Activated gamma-delta T cell treated with Interleukin-2 at 50 U/mL for 16 hours (primary cell): ENCODE data around the gene GIGYF2.
"Not testable (repeated sequence)": the region's sequence is repeated elsewhere in the genome, so short reads cannot be mapped to it uniquely, and the experiment has no call there.

Source experiments
- DNase-seq: peaks from one replicate; pipeline ENCODE4 v3.0.0-alpha.2; 2020

The GIGYF2 gene

DNA sequence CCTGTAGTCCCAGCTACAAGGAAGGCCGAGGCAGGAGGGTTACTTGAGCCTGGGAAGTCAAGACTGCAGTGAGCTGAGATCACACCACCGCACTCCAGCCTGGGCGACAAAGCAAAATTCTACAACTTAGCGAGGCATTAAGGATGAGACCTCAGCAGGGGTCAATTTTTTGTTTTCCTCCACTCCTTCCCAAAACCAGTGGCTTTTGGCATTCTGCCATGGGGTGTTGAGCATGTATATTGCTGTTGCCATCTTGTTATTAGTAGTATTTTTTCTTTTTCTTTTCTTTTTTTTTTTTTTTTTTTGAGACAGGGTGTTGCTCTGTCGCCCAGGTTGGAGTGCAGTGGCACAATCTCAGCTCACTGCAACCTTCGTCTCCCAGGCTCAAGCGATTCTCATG is 8.9 kb upstream of the GIGYF2 start:
- DNase-seq: no peak

DNA sequence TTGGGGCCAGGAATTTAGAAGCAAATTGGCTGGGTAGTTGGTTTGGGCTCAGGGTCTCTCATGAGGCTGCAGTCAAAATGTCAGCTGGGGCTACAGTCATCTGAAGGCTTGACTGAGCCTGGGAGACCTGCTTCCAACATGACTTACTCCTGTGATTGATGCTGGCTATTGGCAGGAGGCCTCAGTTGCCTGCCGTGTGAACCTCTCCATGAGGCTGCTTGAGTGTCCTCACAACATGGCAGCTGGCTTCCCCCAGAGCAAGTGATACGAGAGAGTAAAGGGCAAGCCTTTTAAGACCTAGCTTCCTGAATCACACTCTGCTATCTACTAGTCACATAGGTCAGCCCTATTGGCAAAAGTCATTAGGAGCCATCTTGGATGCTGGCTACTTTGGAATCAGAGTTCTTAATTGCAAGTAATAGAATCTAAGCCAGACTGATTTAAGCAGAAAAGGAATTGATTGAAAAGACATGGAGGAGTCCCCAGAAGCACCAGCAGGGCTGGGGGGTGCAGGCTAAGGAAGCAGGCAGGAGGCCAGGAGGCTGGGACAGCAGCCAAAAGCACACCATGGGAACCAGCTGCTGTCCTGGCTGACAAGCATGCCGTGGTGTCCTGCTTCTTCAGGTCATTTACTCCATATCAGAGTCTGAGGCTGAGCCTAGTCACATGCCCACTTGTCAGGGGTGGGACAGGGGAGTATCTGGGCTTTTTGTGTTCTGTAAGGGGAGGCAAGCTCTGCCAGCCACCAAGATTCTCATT is 7.8 kb upstream of the GIGYF2 start:
- DNase-seq: no peak

DNA sequence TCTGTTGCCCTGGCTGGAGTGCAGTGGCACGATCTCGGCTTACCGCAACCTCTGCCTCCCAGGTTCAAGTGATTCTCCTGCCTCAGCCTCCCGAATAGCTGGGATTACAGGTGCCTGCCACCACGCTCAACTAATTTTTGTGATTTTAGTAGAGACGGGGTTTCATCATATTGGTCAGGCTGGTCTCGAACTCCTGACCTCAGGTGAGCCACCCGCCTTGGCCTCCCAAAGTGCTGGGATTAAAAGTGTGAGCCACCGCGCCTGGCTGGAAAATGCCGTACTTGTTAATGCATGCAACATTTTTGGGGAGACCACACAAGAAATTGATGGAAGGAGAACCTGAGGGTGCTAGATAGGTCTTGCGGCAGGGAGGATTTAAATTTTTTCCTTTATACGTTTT is 6.0 kb upstream of the GIGYF2 start:
- not testable (repeated sequence) for DNase-seq

DNA sequence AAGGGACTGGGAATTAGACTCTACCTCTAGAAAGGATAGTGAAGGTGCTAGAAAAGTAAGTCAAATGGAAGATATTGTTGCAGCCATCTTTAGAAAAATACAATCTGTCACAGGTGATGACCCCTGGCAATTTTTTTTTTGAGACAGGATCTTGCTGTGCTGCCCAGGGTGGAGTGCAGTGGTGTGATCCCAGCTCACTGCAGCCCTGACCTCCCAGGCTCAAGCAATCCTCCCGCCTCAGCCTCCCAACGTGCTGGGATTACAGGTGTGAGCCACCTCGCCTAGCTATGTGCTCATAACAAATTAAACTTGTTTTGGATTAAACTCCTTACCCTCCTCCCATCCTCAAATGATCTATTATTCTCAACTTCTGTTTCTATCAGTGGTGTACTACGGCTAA is 3.8 kb upstream of the GIGYF2 start:
- DNase-seq: no peak

DNA sequence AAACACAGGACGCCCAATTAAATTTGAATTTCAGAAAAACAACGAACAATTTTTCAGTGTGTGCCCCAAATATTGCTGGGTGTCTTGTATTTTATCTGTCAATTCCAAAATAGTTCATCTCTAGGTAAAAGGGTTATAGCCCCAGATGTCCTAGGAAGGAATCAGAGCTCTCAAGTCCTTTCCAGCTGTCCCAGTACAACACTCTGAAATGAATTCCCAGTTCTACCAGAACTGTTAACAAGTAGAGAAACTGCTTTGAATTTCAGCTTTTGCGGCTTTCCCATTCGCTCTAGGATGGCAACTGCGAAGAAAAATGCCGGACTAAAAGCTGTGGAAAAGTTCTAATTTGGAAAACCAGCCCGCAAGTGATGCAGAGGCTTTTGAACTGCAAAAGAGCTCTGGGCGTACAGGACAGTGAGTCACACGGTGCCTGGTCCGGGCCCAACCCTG is 497 bp upstream of the GIGYF2 start:
- no peak for DNase-seq

DNA sequence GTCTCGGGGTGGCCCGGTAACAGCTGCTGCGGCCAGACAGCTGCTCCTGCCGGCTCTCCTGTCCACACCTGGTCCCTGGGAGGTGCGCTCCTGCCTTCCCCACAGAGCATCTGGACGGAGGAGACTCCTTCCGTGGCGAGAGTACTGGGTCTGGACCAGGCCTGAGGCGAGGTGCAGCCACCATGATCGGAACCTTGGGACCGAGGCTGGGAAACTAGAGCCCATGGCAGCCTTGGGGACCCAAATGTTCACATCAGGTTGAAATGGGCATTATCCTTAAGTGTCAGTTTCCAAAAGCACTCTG is 628 bp downstream of the GIGYF2 start:
- no peak for DNase-seq

DNA sequence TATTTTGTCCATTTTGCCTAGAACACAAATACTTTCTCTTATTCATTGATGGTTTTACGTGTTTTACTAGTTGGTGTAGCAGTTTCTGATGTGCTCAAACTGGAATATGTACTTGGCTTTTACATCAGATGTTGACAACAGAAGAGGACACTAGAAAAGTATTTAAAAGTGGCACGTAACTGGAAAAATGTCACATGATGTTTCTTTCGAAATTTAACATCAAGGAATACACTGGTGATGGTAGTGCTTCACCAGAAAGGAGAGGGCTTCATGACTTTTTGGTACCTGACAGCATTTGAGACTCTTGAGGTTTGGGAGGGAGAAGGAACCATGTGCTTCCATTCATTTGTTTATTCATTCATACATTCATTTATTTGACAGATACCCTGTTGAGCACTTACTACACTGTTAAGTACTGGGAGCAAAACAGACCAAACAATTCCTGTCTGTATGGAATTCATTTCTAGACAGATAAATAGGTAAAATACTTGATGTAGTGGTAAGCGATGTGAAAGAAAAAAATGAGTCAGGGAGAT is 1.5 kb downstream of the GIGYF2 start:
- DNase-seq: no peak

DNA sequence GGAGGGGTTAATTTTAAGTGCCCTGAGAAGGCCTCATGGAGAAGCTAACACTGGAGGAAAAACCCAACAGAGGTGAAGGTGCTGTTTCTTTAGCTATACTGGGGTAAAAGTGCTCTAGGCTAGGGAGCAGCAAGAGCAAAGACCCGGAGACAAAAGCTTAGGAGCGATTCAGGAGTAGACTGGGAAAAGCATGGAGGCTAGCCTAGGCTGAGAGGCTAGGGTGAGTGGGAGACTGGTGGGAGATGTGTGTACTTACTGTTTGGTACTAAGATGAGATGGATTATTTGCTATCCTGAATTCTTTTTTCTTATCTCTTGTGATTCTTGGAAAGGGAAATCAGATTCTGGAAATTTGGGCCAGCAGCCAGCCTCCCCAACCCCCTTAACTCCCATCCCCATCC is 2.0 kb downstream of the GIGYF2 start:
- no peak for DNase-seq

DNA sequence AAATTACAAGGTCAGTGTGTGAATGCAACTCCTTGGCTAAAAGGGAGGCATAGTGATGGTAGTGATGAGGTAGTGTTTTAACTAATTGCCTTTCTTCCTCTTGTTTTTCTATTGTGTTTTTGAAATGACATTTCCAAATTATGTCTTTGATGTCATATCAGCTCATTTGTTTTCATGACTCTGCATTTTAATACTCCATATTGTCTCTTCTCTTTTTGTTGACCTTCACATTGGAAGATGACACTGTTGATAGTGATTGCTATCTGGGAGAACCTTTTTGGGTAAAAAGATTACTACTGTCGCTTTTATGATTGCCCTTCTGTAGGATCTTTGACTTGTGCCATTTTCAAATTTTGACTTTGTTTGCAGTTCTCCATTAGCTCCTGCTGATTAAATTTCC is 3.0 kb downstream of the GIGYF2 start:
- no peak for DNase-seq

DNA sequence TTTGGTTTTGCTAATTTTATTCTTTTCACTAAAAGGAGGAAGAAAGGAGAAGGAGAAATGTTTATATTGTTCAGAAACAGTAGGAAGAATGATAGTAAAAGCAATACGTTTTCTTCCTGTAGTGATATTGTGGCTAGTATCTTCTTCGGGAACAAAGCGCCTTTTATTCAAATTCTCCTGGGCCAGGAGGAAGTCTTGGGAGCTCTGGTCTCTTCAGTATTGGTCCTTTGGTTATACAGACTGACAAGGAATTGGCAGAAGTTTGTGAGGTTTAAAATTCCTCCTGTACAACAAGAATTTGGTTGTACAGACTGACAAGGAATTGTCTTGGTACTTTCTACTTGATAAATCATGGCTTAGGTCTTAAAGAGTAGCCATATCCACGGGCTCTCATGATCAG is 9.9 kb downstream of the GIGYF2 start:
- DNase-seq: no peak

DNA sequence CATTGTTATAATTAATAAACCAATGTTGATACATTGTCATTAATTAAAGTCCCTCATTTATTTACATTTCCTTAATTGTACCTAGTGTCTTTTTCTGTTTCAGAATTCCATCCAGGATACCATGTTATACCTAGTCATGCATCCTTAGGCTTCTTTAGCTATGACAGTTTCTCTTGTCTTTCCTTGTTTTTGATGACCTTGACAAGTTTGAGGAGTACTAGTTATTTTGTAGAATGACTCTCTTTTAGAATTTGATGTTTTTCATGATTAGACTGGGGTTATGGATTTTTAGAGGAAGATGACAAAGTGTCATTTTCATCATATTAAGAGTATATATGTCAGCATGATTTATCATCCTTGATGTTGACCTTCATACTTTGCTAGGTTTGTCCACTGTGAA is 16.4 kb downstream of the GIGYF2 start:
- no peak for DNase-seq

DNA sequence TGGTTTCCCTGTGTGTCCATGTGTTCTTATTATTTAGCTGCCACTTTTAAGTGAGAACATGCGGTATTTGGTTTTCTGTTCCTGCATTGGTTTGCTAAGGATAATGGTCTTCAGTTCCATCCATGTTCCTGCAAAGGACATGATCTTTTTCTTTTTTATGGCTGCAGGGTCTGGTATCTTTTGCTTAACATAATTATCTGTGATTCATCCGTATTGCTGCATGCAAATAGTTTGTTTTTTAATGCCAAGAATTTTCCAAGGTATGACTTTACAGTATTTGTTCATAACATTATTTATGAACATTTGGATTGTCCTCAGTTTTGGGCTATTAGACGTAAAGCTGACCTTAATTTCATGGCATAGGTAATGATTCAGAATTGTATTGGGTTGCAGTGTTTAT is 17.8 kb downstream of the GIGYF2 start:
- no peak for DNase-seq

DNA sequence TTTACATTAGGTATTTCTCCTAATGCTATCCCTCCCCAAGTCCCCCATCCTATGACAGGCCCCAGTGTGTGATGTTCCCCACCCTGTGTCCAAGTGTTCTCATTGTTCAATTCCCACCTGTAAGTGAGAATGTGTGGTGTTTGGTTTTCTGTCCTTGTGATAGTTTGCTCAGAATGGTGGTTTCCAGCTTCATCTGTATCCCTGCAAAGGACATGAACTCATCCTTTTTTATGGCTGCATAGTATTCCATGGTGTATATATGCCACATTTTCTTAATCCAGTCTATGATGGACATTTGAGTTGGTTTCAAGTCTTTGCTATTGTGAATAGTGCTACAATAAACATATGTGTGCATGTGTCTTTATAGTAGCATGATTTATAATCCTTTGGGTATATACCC is 22.9 kb downstream of the GIGYF2 start:
- not testable (repeated sequence) for DNase-seq

DNA sequence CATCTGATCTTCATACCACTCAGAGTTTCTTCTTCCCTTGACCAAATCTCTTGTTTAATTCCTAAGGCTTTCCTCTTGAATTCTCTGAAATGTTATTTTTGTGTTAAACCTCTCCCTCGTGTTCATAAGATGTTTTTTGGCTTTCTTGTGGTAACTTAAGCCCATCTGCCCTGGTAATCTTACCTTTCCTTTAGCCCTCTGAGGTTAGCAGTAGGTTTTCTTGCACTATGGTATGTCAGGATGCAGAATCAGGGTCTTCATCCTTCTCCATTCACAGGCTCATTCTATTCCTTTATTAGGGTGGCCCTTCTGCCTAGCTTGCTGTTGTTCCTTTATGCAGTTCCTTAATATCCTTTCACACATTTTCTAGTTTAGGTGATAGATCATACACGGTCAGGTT is 24.1 kb downstream of the GIGYF2 start:
- no peak for DNase-seq

DNA sequence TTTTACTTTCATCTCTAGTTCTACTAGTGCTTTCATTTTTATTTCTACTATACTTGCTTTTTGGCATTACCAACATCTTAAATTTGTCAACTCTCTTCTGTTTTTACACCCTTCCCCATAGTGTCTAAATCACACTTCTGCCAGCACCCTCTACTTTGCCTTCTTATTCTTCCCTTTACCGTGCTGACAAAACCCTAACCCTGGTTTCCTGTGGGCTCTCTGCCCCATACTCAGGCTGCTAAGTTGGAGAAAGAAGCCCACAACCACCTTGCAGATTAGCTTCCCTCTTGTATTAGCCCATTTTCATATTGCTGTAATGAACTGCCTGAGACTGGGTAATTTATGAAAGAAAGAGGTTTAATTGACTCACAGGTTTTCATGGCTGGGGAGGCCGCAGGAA is 24.8 kb downstream of the GIGYF2 start:
- no peak for DNase-seq

DNA sequence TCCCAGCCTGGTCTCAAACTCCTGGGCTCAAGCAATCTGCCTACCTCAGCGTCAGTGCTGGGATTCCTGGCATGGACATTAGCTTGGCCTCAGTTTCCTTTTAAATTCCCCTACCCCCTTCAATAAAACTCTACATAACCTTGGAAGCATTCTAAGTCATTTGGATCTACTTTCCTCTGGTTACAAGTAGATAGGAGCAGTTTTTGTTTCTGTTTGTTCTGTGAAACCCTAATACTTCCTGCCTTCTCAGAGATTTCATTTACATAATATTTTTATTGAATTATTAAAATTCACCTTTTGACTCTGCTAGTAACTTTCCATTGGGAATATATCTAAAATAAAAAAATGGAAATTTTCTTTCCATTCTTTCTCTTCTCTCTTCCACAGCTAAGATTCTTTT is 25.9 kb downstream of the GIGYF2 start:
- no peak for DNase-seq

DNA sequence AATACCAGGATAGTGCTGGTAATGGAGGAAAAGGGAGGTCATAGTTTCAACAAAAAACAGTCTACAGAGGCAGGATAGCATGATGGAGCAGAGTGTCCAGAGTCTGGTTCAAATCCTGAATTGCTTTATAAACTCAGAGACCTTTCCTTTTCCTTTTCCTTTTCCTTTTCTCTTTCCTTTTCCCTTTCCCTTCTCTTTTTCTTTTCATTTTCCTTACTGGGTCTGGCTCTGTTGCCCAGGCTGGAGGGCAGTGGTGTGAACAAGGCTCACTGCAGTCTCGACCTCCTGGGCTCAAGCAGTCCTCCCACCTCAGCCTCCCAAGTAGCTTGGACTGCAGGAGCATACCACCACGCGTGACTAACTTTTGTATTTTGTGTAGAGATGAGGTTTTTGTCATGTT is 31.7 kb downstream of the GIGYF2 start:
- no peak for DNase-seq

DNA sequence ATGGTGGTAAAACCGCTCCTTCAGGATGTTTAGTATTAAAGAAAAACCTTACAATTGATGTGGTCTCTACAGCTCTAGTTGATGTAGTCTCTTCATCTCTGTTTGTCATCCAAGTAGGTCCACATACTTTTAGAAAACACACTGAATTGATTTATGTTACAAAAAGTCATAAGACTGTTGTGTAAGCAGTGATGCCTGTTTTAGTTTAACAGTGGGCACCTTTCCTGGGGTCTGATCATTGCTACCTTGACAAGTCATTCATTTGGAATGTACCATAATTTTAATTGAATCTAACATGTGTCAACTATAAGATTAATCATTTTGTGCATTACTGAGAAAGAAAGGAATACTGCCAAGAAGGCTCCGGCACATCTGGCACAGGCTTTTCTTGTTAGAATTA is 34.3 kb downstream of the GIGYF2 start:
- DNase-seq: no peak

DNA sequence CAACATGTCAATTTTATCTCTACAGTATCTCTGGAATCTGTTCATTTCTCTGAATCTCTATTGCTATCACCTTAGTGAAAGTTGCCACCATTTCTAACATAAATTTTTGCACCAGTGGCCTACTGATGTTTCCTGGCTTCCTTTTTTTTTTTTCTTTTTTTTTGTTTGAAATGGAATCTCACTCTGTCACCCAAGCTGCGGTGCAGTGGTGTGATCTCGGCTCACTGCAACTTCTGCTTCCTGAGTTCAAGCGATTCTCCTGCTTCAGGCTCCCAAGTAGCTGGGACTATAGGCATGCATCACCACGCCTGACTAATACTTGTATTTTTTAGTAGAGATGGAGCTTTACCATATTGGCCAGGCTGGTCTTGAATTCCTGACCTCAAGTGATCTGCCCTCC is 44.2 kb downstream of the GIGYF2 start:
- no peak for DNase-seq

DNA sequence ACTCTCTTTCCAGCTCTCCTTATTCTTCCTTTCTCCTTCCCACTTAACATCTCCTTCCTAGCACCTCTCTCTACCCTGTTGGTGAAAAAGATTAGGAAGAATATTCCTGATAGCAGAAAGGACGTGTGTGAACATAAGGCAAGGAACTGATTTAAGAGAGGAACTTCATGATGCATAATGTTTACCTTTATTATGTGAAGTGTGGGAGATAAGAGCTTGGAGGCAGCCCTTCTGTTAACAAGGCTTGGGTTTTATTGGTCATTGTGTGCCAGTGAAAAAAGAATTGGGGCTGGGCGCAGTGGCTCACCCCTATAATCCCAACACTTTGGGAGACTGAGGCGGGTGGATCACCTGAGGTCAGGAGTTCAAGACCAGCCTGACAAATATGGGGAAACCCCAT is 44.8 kb downstream of the GIGYF2 start:
- DNase-seq: no peak

DNA sequence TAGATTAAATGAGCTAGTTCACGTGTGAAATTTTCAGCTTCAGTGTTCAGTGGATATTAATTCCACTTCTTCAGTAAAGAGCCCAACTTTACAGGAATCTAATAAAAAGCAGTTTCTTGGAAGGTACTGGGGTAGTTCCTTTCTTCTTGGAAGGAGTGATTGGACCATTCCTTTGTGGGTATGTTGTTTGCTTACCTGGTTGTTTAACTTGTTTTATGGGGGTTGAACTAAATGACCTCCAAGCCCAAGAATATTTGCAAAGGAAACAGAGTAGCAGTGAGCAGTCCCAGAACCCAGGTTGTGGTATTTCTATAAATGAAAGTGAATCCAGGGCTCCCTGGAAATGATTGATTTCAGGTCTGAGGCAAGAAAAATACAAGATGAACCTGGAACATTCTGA is 47.8 kb downstream of the GIGYF2 start:
- DNase-seq: no peak

DNA sequence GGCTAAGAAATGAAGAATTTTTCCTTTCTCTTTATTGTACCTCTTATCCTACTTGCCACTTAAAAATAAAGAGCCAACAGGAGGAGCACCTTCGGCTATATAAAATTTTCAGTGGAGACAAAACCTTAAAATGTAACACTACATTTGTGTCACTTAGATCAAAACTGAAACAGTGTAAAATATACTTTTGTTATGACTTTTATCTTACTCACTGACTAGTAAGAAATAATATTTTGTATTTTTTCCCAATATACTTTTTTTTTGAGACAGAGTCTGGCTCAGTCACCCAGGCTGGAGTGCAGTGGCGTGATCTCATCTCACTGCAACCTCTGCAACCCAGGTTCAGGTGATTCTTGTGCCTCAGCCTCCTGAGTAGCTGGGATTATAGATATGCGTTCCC is 50.9 kb downstream of the GIGYF2 start:
- no peak for DNase-seq

DNA sequence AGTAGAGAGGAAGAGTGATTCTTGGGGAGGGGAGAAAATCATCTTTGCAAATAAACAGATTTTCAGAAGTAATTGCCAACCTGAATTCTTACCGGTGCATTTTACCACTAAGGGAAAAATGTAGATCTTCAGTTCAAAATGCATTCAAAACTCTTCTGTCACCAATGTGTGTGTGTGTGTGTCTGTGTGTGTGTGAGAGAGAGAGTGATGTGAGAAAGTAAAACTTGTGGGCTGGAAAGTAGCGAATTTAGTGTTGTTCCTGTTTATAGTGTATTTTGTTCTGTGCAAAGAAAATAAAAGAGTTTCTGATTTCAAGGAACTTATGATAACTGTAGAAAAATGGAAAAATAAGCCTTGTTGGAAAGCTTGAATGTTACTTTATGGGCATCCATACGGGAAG is 52.2 kb downstream of the GIGYF2 start:
- DNase-seq: no peak

DNA sequence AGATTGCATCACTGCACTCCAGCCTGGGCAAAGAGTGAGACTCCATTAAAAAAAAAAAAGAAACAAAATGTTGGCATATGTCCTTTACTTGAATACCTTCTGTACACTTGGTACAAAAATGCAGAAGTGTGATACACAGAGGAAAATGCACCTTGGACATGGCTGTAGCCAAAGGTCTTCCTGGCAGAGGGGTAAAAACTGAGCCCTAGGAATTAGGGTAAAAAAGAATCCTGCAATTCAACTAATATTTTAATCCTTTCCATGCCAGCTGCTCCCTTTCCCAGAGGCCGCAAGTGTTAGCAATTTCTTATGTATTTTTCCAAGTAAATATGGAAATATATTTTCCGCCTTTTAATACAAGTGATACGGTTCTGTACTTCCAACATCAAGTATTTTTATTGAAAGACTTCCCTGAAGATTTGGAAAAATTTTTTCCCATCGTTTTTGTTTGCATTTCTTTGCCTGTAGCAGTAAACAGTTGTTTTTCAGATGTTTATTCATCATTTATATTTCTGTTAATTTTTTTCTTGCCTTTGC is 53.1 kb downstream of the GIGYF2 start:
- no peak for DNase-seq

DNA sequence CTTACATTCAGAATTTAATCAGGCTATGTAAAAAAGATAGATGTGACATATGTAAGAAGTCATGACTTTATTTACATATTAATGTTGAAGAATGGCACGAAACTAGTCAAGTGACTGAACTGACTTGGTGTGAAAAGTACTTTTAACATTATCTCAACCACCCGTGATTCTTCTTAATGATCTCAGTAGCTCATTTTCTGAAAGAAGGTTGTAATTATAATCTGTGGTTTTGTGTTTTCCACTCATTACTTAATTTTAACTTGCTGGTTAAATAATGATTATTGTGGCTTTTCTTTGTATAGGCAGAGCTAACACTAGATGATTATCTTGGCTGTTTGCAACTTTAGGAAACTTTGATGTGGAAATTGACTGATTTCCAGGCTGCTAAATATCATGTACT is 60.8 kb downstream of the GIGYF2 start:
- DNase-seq: no peak
